Naive thymus-derived CD8-positive, alpha-beta T cell (primary cell): ENCODE measurements around the gene AGPAT4. TPM values are rescaled to one million over a fixed set of nuclear protein-coding genes. Genes with fewer than 3 reads are reported as not detected.
"Not testable (repeated sequence)": the region's sequence is repeated elsewhere in the genome, so short reads cannot be mapped to it uniquely, and the experiment has no call there.

ENCODE experiments used
- ATAC-seq, 2 donors: fragments of 150-1000 bp; cut with Tn5 transposase in 1 of 2; sonication (Bioruptor Pico), chemical (Tn5 transposase) in 1 of 2; 1 replicate in 1 of 2; 2 replicates in 1 of 2; pipeline ENCODE4 v1.10.0; 2021; ENCODE audit warnings: mild to moderate bottlenecking in 2 of 2, moderate library complexity in 2 of 2
- POLR2A ChIA-PET: fragments of 350-600 bp; sonication (Branson Sonifier 250); formaldehyde crosslinking; loops from one replicate; lab custom pipeline; 2021; ENCODE audit warnings: antibody characterized with exemption; lab: Charles Lee
- DNase-seq, 10 donors: peaks; one replicate each; pipeline versions ENCODE4 v3.0.0 to v3.0.0-alpha.2; 2020 to 2022
- H3K27ac Mint-ChIP-seq, 10 donors: one replicate each; pipeline ENCODE4 v1.8.0; 2020 to 2022; ENCODE audit warnings: mild to moderate bottlenecking in 10 of 10, mixed read lengths in 10 of 10, moderate library complexity in 4 of 10, inconsistent platforms in 1 of 10
- H3K27me3 Mint-ChIP-seq, 5 donors: one replicate each; pipeline ENCODE4 v1.8.0; 2021 to 2022; ENCODE audit warnings: mixed read lengths in 5 of 5
- H3K36me3 Mint-ChIP-seq, 3 donors: one replicate each; pipeline ENCODE4 v1.8.0; 2020 to 2022; ENCODE audit warnings: mixed read lengths in 3 of 3, mild to moderate bottlenecking in 2 of 3, inconsistent platforms in 1 of 3
- H3K4me1 Mint-ChIP-seq, 4 donors: one replicate each; pipeline ENCODE4 v1.8.0; 2021 to 2022; ENCODE audit warnings: mixed read lengths in 4 of 4
- H3K4me3 Mint-ChIP-seq, 10 donors: one replicate each; pipeline ENCODE4 v1.8.0; 2020 to 2022; ENCODE audit warnings: mild to moderate bottlenecking in 10 of 10, mixed read lengths in 10 of 10, moderate library complexity in 6 of 10, inconsistent platforms in 1 of 10
- H3K9me3 Mint-ChIP-seq, 9 donors: one replicate each; pipeline ENCODE4 v1.8.0; 2020 to 2022; ENCODE audit warnings: mixed read lengths in 9 of 9, mild to moderate bottlenecking in 3 of 9, inconsistent platforms in 1 of 9, moderate library complexity in 1 of 9
- polyA plus RNA-seq, 3 donors: library from polyadenylated mRNA; unstranded; fragments of 300-500 nt; fragmentation: Illumina TruSeq; gene quantifications; one replicate each; pipeline ENCODE4 v1.2.3, GENCODE V29; 2021
- total RNA-seq, 8 experiments: library from RNA in 2 of 8; stranded (reverse) in 2 of 8; gene quantifications; one replicate each; pipeline ENCODE4 v1.2.3 and lab custom pipeline; 2021 to 2026

Gene AGPAT4
- total and polyA plus RNA-seq, 5 experiments from 2014 or later: 0.85 to 4.0 (median 2.0) TPM

- POLR2A ChIA-PET: no interaction called here
- DNase-seq (no peak), ATAC-seq (no peak)
- Mint-ChIP-seq H3K27ac (peak overlapping the region in 4 of 10 donors; percentile 12 to 68 (median 23)), H3K36me3 (peaks cover 0 to 8% (median 4%) of the 10 kb centered on the region in 3 donors), H3K27me3 (no peaks in the 10 kb centered on the region), H3K4me1 (peaks cover 0 to 8% (median 3%) of the 10 kb centered on the region in 4 donors), H3K9me3 (no peaks in the 10 kb centered on the region), H3K4me3 (peak overlapping the region in 1 of 10 donors; percentile 1)
These were observed 137.9 kb downstream of the AGPAT4 start for GRCh38 chr6:161135695-161136591.

GRCh38 chr6:161134550-161135298, 139.1 kb downstream of the AGPAT4 start:
- POLR2A ChIA-PET: no interaction called here
- peaks cover 0 to 8% (median 4%) of the 10 kb centered on the region in 4 donors for H3K4me1 Mint-ChIP-seq
- H3K4me3 Mint-ChIP-seq: no peak overlapping the region
- peak overlapping the region in 4 of 10 donors; percentile 14 to 73 (median 18) for H3K27ac Mint-ChIP-seq
- no peak for DNase-seq
- peaks cover 0 to 10% (median 4%) of the 10 kb centered on the region in 3 donors for H3K36me3 Mint-ChIP-seq
- ATAC-seq: no peak
- H3K27me3 Mint-ChIP-seq: no peaks in the 10 kb centered on the region
- no peaks in the 10 kb centered on the region for H3K9me3 Mint-ChIP-seq

GRCh38 chr6:161133963-161134362, 139.9 kb downstream of the AGPAT4 start:
- POLR2A ChIA-PET: interaction anchor here (1.2 kb wide), 1 partner anchor 14 kb away, joined by 3 read pairs; no protein-coding TSS in a partner anchor
- peak overlapping the region in 1 of 10 donors; percentile 20 for H3K27ac Mint-ChIP-seq
- DNase-seq (no peak), ATAC-seq (no peak)
- no peaks in the 10 kb centered on the region for H3K27me3 Mint-ChIP-seq
- H3K9me3 Mint-ChIP-seq: no peaks in the 10 kb centered on the region
- H3K4me1 Mint-ChIP-seq: peaks cover 5 to 10% (median 7%) of the 10 kb centered on the region in 4 donors
- H3K36me3 Mint-ChIP-seq: peaks cover 0 to 18% (median 4%) of the 10 kb centered on the region in 3 donors
- no peak overlapping the region for H3K4me3 Mint-ChIP-seq

- POLR2A ChIA-PET: no interaction called here
- no peaks in the 10 kb centered on the region for H3K27me3 Mint-ChIP-seq
- no peak overlapping the region for H3K4me3 Mint-ChIP-seq
- peaks cover 0 to 23% (median 7%) of the 10 kb centered on the region in 3 donors for H3K36me3 Mint-ChIP-seq
- no peaks in the 10 kb centered on the region for H3K9me3 Mint-ChIP-seq
- H3K4me1 Mint-ChIP-seq: peaks cover 10 to 19% (median 18%) of the 10 kb centered on the region in 4 donors
- DNase-seq (no peak), ATAC-seq (no peak)
- peak overlapping the region in 1 of 10 donors; percentile 74 for H3K27ac Mint-ChIP-seq
These were observed 141.5 kb downstream of the AGPAT4 start for GRCh38 chr6:161132384-161132783.

- Mint-ChIP-seq H3K27ac (peak overlapping the region in 1 of 10 donors; percentile 59), H3K9me3 (peaks cover 0 to 2% (median 0%) of the 10 kb centered on the region in 9 donors), H3K4me3 (no peak overlapping the region), H3K27me3 (no peaks in the 10 kb centered on the region), H3K36me3 (peaks cover 0 to 30% (median 13%) of the 10 kb centered on the region in 3 donors), H3K4me1 (peaks cover 8 to 21% (median 16%) of the 10 kb centered on the region in 4 donors)
- no peak for ATAC-seq
- no peak for DNase-seq
- POLR2A ChIA-PET: no interaction called here
These were observed 142.7 kb downstream of the AGPAT4 start for GRCh38 chr6:161130967-161131766.

- ATAC-seq (no peak), DNase-seq (no peak)
- Mint-ChIP-seq H3K9me3 (peaks cover 0 to 6% (median 1%) of the 10 kb centered on the region in 9 donors), H3K4me1 (peaks cover 8 to 21% (median 15%) of the 10 kb centered on the region in 4 donors), H3K4me3 (no peak overlapping the region), H3K27me3 (no peaks in the 10 kb centered on the region), H3K27ac (no peak overlapping the region), H3K36me3 (peaks cover under 1 to 35% (median 17%) of the 10 kb centered on the region in 3 donors)
- POLR2A ChIA-PET: no interaction called here
These were observed 143.3 kb downstream of the AGPAT4 start for GRCh38 chr6:161130541-161130940.

GRCh38 chr6:161128680-161129196, 145.1 kb downstream of the AGPAT4 start:
- Mint-ChIP-seq H3K27me3 (no peaks in the 10 kb centered on the region), H3K4me1 (peaks cover 8 to 23% (median 15%) of the 10 kb centered on the region in 4 donors), H3K36me3 (peaks cover 19 to 53% (median 35%) of the 10 kb centered on the region in 3 donors), H3K4me3 (no peak overlapping the region), H3K27ac (peak overlapping the region in 7 of 10 donors; percentile 7 to 63 (median 39)), H3K9me3 (peaks cover 0 to 20% (median 15%) of the 10 kb centered on the region in 9 donors)
- no peak for DNase-seq
- ATAC-seq: no peak
- POLR2A ChIA-PET: no interaction called here

- Mint-ChIP-seq H3K36me3 (peaks cover 23 to 58% (median 40%) of the 10 kb centered on the region in 3 donors), H3K27ac (peak overlapping the region in 7 of 10 donors; percentile 17 to 52 (median 38)), H3K4me1 (peaks cover 8 to 23% (median 15%) of the 10 kb centered on the region in 4 donors), H3K9me3 (peaks cover 0 to 25% (median 18%) of the 10 kb centered on the region in 9 donors), H3K27me3 (no peaks in the 10 kb centered on the region), H3K4me3 (no peak overlapping the region)
- no peak for DNase-seq
- POLR2A ChIA-PET: no interaction called here
- no peak for ATAC-seq
These were observed 145.6 kb downstream of the AGPAT4 start for GRCh38 chr6:161128230-161128629.

- Mint-ChIP-seq H3K27me3 (no peaks in the 10 kb centered on the region), H3K4me1 (peaks cover 8 to 23% (median 15%) of the 10 kb centered on the region in 4 donors), H3K4me3 (no peak overlapping the region), H3K36me3 (peaks cover 23 to 65% (median 51%) of the 10 kb centered on the region in 3 donors), H3K27ac (peak overlapping the region in 2 of 10 donors; percentile 44 to 47), H3K9me3 (peaks cover under 1 to 36% (median 25%) of the 10 kb centered on the region in 9 donors)
- ATAC-seq (no peak), DNase-seq (no peak)
- POLR2A ChIA-PET: interaction anchor here (0.6 kb wide), 1 partner anchor 630 kb away, joined by 4 read pairs; no protein-coding TSS in a partner anchor
These were observed 146.7 kb downstream of the AGPAT4 start for GRCh38 chr6:161127071-161127740.

GRCh38 chr6:161125591-161125990, 148.3 kb downstream of the AGPAT4 start:
- Mint-ChIP-seq H3K27ac (peak overlapping the region in 1 of 10 donors; percentile 16), H3K27me3 (no peaks in the 10 kb centered on the region), H3K36me3 (peaks cover 25 to 80% (median 65%) of the 10 kb centered on the region in 3 donors), H3K4me1 (peaks cover 8 to 23% (median 15%) of the 10 kb centered on the region in 4 donors), H3K4me3 (no peak overlapping the region), H3K9me3 (peaks cover 6 to 47% (median 32%) of the 10 kb centered on the region in 9 donors)
- no peak for ATAC-seq
- no peak for DNase-seq
- POLR2A ChIA-PET: no interaction called here

- Mint-ChIP-seq H3K9me3 (peaks cover 10 to 54% (median 40%) of the 10 kb centered on the region in 9 donors), H3K4me1 (peaks cover 2 to 11% (median 7%) of the 10 kb centered on the region in 4 donors), H3K36me3 (peaks cover 46 to 91% (median 88%) of the 10 kb centered on the region in 3 donors)
- H3K4me3 Mint-ChIP-seq, DNase-seq, ATAC-seq, H3K27me3 Mint-ChIP-seq, H3K27ac Mint-ChIP-seq, POLR2A ChIA-PET: not testable (repeated sequence)
These were observed 150.5 kb downstream of the AGPAT4 start for GRCh38 chr6:161123319-161123718.
